HG03103 (cell line): ENCODE measurements around the gene MMP20.

Source experiments
- ATAC-seq: cut with Tn5 transposase; IDR thresholded peaks from one replicate; pipeline ENCODE4 v1.9.1; 2021; ENCODE audit warnings: low read depth; ENCODE audit not compliant: unreplicated experiment

MMP20 gene

DNA sequence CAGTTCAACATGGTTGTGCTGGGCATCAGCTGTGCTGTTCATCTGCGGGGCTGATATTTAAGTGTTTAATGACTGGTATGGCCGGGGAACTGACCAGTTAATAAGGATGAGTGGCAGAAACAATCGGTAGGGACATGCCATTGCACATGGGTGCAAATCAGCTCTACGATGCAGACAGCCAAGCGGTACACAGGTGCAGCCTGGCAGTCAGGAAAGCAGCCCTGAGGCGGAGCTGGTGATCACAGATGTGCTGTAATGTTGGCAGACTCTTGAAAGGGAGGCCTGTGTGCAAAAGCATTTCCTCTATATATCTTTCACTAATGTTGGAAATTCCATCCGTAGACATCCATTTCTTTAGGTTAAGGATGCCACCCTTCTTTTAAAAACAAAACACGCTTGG, 1.1 kb downstream of the MMP20 start:
- ATAC-seq = no peak

DNA sequence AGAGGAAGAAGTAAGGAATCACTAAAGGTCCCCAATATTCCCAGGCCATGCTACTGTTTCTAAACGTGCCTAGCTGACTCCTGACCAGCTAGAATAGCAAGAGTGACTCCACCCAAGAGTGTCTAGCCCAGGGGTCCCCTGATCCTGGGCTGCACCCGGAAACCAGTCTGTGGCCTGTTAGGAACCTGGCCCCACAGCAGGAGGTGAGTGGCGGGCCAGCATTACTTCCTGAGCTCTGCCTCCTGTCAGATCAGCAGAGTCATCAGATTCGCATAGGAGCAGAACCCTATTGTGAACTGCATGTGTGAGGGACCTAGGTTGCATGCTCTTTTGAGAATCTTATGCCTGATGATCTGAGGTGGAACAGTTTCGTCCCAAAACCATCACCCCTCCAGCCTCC, 2.0 kb downstream of the MMP20 start:
- no peak for ATAC-seq

DNA sequence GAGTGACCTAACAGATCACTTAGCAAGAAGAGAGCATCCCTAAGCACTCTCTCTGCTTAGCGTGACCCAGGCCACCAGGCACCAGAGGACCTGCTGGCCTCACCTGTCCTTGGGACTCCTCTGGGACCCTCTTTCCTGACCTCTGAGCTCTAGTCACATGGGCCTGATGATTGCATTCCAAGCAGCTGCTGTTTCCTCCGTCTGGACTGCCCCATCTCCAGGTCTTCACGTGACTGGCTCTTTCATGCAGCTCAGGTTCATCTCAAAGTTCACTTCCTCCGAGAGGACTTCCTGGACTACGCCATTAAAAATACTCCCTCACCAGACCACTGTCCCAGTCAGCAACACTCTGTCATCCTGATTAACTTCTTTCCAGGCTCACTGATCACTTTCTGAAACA, 2.9 kb downstream of the MMP20 start:
- no peak for ATAC-seq

DNA sequence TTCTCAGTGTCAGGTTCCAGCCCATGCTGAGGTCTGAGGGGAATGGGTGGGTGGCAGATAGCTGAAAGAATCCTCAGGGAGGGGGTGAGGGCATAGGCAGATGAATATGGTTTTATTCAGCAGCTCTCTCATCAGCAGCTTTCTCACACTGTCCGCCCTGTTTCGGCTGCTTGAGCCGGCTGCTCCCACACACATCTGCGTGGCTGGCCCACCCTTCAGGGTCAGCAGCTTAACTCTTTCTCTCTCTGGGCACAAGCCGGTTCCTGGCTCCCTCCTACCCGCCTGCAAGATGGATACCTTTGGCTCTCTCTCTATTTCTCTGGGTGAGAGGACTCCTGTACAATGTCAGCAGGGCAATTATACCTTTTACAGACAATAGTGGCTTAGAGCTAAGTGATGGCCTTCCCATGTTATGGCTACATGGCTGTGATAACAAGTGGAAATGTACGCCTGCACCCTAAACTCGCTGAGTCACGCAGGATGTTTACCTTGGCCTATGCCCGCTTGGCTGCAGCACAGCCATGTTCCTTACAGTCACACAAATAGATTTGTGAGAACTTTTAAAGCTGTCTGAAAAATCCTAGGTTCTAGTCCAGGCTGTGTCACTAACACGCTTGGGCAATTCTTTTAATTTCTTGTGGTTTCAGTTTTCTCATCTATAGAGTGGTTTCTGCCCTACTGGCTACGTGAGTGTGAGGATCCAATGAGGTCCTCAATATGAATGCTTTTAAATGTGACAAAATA, 4.1 kb downstream of the MMP20 start:
- no peak for ATAC-seq

DNA sequence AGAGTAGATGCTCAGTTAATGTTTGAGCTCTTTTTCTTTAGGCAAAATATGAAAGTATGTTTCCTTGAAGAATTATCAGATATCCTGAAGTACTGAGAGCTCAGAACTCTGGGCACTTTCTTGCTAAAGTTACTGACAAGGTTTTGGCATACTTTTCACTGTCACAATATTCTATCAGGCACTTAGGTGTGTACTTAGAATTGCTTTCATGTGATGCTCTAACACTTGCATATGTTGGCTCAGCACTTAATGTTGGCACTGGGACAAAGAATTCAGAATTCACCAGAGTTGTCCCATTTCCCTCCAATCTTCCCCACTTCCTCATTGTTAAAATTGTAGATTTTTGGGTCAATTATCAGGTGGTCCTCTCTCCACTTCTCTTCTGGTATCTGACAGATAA, 5.0 kb downstream of the MMP20 start:
- ATAC-seq = no peak

DNA sequence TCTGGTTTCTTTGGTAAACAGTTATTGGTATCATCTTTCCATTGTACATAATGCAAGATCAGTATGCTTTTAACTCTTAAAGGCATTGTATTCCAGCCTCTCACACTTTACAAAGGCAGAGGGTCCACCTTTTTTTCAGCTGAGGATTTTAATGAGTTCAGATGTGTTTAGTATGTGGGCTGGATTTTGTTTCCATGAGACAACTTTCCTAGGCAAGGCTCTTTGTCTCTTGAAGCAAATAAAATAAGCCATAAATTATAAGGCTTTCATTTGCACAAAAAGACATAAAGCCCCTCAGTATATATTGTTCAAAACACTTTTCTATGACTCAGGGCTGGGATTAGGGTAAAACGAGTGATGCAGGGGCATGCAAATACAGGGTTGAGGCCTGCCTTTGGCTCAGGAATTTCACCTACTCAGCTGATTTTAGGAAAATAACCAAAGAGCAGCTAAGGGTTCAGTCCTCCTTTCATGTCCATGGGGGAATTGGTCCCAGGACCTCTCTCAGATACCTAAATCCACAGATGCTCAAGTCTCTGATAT, 7.6 kb downstream of the MMP20 start:
- ATAC-seq = no peak

DNA sequence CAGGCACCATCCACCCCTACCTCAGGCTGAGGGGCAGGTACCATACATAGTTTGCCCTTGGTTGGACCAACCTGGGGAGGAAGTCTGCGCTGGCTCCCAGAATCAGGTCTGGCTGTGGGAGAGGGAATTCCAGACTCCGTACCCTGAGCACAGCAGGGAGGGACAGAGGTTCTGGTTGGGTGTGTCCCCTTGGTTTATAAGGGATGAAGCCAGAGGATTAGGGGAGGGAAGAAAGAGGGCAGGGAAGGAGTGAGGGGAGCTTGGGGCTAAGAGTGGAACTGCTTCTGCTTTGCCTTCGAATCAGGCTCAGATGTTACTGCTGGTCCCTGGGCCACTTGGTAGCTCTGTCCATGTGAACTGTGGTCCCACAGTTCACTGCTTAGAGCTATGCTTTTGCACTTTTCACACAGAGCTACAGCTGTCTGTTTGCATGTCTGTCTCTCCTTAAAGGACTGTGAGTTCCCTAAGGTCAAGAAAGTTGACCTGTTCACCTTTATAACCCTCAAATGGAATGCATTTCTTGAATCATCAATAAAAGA, 9.2 kb downstream of the MMP20 start:
- ATAC-seq = no peak

DNA sequence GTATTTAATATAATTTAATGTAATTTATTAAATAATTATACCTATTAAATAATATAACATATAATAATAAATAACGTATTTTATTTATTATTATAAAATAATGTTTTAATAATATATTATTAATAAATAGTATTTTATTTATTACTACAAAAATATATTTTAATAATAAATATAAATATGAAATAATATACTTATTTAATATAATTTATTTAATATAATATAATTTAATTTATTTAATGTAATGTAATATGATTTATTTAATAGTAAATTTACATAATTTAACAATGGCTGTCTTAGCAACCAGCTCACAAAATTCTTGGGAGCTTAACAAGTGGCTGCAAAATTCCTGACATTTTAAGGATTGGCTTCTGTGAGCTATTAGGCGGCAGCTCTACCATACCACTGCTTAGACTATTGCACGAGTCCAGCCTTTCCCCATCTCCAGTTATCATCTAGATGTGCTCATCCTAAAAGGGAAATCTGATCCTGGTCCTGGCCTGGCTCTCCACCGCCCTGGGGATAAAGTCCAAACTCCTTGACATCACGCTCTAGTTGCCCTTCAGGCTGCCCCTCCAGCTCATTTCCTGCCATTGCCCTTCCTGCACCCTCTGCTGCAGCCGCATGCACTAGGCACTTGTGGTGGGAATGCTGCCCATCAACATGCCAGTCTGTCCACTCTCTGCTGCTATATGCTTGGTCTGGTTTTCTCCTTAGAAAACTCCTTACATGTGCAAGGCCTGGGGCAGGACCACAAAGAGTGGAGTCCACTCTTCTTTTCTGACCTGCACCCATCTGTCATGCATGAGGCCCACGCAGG, 9.8 kb downstream of the MMP20 start:
- ATAC-seq = no peak

DNA sequence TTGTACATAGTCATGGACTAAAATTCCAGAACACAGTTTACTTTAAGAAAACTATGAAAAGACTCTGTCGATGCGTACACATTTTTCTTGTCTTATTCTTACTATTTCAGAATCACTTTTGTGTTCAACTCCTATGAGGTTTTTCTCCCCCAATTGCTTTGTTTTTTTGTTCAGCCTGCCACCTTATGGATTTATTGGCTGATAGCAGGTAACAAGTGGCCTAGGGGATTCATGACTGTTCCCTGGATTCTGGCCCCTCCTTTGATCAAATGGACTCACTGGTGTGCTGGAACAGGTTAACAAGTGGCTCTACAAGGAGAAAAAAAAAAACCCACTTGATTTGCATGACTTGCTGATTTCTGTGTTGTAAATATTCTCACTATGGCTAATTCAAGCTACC, 10.6 kb downstream of the MMP20 start:
- no peak for ATAC-seq

DNA sequence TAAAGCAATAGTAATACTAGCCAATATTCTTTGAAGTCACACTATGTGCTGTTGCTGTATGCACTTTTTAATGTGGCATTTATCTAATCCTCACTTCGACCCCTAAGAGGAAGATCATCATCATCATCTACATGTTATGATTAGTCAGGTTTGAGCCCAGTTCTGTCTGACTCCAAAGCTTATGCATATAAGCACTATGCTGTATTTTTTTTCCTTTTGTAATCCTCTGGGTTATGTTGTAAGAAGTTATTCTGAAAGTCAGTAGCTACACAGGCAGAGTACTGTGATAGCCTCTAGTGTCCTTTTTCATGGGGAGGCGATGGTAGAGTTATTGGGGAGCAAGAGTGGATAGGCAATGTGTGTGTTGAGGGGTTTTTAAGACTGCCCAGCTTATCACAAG, 11.1 kb downstream of the MMP20 start:
- ATAC-seq = no peak

DNA sequence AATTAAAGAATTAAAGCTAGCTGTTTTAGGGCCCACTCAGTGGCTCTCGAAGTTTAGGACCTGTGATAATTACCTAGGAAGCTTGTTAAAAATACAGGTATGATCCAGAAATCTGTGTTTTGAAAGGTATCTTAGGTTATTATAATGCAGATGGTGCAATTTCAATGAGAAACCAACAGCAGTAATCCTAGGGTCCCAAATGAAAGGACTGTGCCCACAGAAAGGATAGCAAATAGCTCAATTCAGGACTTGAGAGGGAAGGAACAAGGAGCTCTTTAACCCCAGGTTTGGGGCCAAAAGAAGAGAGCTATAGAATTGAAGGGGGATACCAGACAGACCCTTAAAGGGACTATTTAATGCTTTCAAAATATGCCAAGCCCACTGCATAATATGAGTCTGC, 11.7 kb downstream of the MMP20 start:
- ATAC-seq = no peak

DNA sequence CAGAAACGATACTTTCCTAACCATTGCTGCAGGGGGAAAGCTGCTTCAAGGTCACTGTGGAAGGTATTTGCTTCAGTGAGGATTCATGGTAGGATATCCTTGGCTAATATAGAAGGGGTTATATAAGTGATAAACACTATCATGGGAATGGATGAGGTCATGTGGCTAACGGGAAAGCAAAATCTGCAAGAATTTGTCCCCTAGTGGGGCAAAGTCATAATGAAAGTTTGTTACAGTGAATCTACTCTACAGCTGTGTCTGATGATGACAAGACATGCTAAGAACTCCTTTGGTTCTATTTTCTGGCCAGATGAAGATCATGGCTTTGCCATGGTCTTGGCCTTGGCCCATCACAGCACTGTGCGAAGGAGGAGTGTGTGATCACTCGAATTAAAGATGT, 13.8 kb downstream of the MMP20 start:
- peak; percentile 48 for ATAC-seq

DNA sequence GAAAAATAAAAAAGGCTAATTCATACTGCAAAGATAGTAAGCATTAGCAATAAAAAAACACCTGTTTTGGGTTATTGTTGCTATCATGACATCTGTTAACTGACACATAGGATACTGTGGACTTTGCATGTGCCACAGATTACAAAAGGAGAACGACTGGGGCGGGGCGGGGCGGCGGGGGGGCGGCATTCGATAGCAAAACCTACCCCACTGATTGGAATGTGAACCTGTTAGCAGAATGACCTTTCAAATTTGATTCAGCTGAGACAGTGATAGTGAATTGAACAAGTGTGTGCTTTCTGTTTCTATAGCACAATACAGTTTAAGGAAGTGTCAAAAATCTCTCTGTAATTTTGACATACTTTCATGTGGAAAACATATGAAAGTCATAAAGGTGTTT, 14.9 kb downstream of the MMP20 start:
- ATAC-seq = no peak

DNA sequence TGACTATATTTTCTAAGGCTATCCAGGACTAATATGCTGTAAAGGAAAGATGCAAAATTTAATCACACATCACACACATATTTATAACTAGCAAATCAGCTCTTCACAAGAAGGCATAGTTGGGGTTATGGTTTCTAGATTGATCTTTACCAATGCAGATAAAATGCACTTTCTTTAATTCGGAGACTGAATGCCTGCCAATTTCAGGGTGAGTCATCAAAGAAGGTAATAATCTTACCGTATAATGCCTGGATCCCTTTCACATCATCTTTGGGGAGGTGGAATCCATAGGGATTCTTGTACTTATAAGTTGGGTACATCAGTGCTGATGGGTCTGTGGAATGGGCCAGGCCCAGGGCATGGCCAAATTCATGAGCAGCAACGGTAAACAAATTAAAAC, 16.4 kb downstream of the MMP20 start:
- ATAC-seq = no peak

DNA sequence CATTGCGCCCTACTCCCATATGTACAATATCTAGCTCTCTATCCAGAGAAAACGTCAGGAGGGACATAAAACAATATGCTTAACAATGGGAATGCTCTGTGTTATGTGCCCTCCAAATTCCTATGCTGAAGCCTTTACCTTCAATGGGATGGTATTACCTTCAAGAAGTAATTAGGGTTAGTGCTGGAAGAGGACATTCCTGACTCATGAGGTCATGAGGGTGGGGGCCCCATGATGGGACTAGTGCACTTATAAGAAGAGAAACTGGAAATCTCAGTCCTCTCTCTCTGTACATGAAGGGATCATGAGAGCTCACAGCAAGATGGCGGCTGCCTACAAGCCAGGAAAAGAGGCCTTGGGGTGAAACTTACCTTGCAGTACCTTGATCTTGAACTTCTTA, 20.3 kb downstream of the MMP20 start:
- no peak for ATAC-seq

DNA sequence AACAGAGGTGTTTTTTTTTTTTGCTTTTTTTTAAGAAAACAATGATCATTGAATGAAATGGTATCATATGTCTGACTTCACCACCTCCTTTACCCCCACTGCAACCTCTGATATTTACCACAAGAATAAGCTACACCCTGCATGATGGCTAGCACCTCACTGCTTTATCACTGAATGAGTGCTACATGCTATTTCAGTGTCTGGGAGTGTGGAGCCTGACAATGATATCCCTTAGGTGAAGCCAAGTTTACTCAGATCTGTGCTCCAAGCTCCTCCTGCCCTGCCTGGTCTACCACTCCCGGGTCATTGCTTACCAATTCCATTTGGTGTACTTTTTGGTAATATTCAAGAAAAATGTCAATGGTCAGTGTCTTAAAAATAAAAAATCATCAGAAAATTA, 21.1 kb downstream of the MMP20 start:
- no peak for ATAC-seq

DNA sequence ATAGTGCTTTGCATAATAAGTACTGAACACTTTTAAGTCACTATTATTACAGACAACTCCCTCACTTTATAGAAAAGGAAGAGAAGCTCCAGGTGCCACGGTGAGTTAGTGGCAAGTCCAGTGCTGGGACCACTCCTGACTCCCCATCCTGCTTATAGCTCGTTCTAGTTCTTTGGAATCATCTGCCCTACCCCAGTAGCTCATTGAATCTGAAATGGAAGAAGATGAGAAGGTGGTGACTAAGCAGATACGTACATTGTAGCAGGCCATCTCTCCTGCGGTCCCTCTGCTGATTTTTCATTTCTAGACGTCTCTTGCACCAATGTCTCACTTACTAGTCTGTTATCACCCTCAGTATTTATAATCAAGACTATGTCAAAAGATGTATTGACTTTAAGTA, 21.6 kb downstream of the MMP20 start:
- no peak for ATAC-seq

DNA sequence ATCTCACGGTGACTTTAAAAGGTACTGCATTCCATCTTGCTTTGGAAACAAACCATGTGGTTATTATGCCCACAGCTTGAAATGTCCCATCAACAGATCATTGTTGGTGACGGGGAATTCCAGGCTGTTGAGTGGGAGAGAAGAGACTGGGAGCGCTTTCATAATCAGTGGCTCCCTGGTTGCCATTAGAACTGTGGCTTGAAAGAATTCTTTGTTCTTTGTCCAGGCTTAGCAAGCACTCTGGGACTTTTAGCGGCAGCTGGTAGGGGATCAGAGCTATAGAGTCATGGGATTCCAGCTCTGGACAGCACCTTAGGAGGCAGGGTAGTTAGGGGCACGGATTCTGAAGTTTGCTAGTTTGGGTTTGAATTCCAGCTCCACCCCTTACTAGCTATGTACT, 22.0 kb downstream of the MMP20 start:
- no peak for ATAC-seq

DNA sequence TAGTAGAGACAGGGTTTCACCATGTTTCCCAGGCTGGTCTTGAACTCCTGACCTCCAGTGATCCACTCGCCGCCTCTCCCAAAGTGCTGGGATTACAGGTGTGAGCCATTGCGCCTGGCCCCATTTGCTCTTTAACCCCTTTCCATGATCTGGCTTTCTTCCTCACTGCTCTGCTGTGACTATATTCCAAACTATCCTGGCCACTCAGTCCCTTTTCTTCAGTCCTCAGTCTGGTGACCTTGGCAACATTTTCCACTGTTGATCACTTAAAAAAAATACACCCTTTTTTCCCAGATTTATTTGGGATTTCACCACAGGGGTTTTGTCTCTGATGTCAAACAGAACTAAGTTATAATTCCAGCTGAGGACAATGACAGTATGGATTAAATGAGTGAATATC, 24.5 kb downstream of the MMP20 start:
- no peak for ATAC-seq

DNA sequence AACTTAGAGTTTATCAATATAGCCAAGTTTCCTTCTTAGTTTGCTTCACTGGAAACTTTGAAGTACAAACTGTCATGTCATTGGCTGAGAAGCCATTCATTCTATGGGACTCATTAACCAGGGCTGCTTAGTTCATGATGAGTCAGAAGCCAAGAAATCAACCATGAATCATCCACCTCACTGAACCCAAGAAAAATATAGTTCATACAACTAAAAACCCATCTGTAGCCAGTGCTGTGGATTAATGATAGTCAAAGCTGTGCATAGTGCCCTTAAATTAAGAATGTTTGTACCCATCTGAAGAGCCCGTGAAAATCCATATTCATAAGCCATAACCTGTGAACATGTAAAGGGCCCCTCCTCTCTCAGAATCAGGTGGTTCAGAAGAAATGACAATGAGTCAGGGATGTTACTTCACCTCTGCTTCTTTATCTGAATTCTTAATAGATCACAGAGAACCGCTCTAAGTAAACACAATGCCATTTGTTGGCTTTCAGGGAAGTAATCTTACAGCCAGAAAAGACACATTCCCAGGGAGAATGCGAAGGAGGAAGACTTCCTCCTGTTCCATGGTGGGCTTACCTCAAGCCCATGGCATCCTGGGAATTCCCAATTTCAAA, 25.4 kb downstream of the MMP20 start:
- ATAC-seq = peak; percentile 81

DNA sequence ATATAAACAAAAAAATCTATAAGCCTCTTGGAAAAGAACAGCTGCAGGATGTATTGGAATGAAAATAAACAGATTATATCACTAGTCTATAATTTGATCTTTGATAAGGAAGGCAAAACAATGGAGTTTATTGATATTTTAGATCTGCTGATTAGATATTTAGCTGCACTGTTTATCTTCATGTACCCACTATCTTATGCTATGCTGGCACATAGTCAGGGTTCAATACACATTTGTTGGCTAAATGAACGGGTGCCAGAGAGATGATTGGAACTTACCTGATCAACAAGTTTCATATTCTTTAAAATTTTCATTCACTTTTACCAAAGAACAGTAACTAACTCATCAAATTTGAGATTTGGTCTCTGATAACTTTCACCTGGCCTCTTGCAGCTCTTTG, 26.9 kb downstream of the MMP20 start:
- ATAC-seq = no peak
